ENCODE results near the gene SLC16A14. TPM values are rescaled to one million over a fixed set of nuclear protein-coding genes. Genes with fewer than 3 reads are reported as not detected.

Gene SLC16A14
- total RNA-seq, 1 experiment from 2014 or later = 0.56 TPM

DNA sequence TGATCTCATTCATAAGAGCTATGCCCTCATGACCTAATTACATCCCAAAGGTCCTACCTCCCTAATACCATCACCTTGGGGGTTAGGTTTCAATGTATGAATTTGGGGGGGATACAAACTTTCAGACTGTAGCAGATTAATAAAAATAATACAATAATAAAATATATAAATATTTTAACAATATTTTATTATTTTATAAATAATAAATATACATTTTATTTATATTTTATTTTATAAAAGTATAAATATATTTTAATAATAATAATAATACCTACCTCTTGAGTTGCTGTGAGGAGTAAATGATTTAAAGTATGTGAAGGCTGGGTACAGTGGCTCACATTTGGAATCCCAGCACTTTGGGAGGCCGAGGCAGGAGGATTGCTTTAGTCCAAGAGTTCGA, 8.1 kb upstream of the SLC16A14 start:
- DNase-seq (ENCODE audit: unreplicated experiment) = no peak
- CTCF ChIA-PET = interaction anchor here (1.6 kb wide), 1 partner anchor 10 kb away, joined by 10 read pairs; no protein-coding TSS in a partner anchor
- no TSS peak for BruUV-seq (replicated peaks)
- Mint-ChIP-seq H3K27me3 (ENCODE audit: insufficient read depth, unreplicated experiment) (no peaks in the 10 kb centered on the region), H3K4me1 (ENCODE audit: insufficient read depth, unreplicated experiment) (peaks cover 3% of the 10 kb centered on the region), H3K36me3 (ENCODE audit: insufficient read depth, unreplicated experiment) (no peaks in the 10 kb centered on the region), H3K4me3 (ENCODE audit: unreplicated experiment) (no peak overlapping the region), H3K9me3 (ENCODE audit: unreplicated experiment) (peaks cover 8% of the 10 kb centered on the region), H3K27ac (ENCODE audit: low read depth, unreplicated experiment) (no peak overlapping the region)
- TF ChIP-seq, protein P1, sequence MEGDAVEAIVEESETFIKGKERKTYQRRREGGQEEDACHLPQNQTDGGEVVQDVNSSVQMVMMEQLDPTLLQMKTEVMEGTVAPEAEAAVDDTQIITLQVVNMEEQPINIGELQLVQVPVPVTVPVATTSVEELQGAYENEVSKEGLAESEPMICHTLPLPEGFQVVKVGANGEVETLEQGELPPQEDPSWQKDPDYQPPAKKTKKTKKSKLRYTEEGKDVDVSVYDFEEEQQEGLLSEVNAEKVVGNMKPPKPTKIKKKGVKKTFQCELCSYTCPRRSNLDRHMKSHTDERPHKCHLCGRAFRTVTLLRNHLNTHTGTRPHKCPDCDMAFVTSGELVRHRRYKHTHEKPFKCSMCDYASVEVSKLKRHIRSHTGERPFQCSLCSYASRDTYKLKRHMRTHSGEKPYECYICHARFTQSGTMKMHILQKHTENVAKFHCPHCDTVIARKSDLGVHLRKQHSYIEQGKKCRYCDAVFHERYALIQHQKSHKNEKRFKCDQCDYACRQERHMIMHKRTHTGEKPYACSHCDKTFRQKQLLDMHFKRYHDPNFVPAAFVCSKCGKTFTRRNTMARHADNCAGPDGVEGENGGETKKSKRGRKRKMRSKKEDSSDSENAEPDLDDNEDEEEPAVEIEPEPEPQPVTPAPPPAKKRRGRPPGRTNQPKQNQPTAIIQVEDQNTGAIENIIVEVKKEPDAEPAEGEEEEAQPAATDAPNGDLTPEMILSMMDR (IDR thresholded peaks at IDR 0.05; ENCODE audit: unreplicated experiment) = no peak
- intact Hi-C loops (cut with micrococcal nuclease) = no loop called here
- POLR2A ChIA-PET = no interaction called here

DNA sequence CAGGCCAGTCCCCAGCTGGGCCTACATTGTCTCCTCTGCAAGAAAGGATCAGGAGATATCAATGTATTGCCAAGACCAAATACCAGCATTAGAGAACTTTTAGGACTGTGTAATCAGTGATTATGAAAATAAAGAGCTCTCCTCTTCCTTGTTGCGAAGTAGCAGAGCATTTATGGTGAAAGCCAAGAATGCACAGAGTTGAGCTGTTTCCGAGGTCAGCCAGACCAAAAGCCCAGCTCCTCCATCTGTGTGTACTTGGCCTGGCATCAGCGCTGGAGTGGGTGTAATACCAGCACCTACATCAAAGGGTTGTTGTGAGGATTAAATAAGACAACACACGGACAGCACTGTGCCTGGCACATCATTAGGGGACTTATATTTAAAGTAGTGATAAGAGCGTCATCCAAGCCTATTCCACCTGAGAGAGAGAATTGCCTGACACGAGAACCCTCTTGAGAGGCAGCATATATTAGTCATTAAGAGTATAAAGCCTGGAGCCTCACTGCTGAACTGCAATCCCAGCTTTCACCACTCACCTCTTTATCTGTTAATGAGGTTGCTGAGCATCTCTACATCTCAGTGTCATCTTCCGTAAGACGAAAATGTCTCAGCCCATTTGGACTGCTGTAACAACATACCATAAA, 7.4 kb upstream of the SLC16A14 start:
- H3K9me3 Mint-ChIP-seq (ENCODE audit: unreplicated experiment) = peaks cover 8% of the 10 kb centered on the region
- H3K36me3 Mint-ChIP-seq (ENCODE audit: insufficient read depth, unreplicated experiment) = no peaks in the 10 kb centered on the region
- TF ChIP-seq, protein P1 (IDR thresholded peaks at IDR 0.05; ENCODE audit: unreplicated experiment) = no peak
- H3K4me1 Mint-ChIP-seq (ENCODE audit: insufficient read depth, unreplicated experiment) = peaks cover 3% of the 10 kb centered on the region
- H3K27me3 Mint-ChIP-seq (ENCODE audit: insufficient read depth, unreplicated experiment) = no peaks in the 10 kb centered on the region
- no TSS peak for BruUV-seq (replicated peaks)
- intact Hi-C loops (cut with micrococcal nuclease) = no loop called here
- no peak overlapping the region for H3K4me3 Mint-ChIP-seq (ENCODE audit: unreplicated experiment)
- ChIA-PET CTCF (interaction anchor here (0.6 to 1.6 kb wide), 2 partner anchors 9 to 13 kb away, joined by 3 to 10 read pairs; no protein-coding TSS in a partner anchor), POLR2A (interaction anchor here (0.6 kb wide), 1 partner anchor 18 kb away, joined by 3 read pairs; no protein-coding TSS in a partner anchor)
- no peak for DNase-seq (ENCODE audit: unreplicated experiment)
- H3K27ac Mint-ChIP-seq (ENCODE audit: low read depth, unreplicated experiment) = no peak overlapping the region

DNA sequence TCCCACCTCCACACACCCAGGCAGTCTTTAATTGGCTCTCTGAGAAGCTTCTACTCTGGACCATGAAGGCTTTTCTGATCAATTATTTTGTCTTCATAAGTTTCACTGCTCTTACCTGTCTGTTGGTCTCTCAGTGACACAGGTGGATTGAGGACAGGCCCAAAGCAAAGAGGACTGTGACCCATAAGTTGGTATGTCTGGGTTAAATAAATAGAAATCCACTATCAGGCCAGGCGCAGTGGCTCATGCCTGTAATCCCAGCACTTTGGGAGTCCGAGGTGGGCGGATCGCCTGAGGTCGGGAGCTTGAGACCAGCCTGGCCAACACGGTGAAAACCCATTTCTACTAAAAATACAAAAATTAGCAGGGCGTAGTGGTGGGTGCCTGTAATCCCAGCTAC, 2.7 kb upstream of the SLC16A14 start:
- Mint-ChIP-seq H3K4me3 (ENCODE audit: unreplicated experiment) (no peak overlapping the region), H3K27me3 (ENCODE audit: insufficient read depth, unreplicated experiment) (no peaks in the 10 kb centered on the region), H3K4me1 (ENCODE audit: insufficient read depth, unreplicated experiment) (peaks cover 9% of the 10 kb centered on the region), H3K36me3 (ENCODE audit: insufficient read depth, unreplicated experiment) (no peaks in the 10 kb centered on the region), H3K9me3 (ENCODE audit: unreplicated experiment) (peaks cover 8% of the 10 kb centered on the region), H3K27ac (ENCODE audit: low read depth, unreplicated experiment) (no peak overlapping the region)
- TF ChIP-seq, protein P1 (IDR thresholded peaks at IDR 0.05; ENCODE audit: unreplicated experiment) = no peak
- intact Hi-C loops (cut with micrococcal nuclease) = no loop called here
- BruUV-seq (replicated peaks) = no TSS peak
- ChIA-PET POLR2A (interaction anchor here (0.6 kb wide), 1 partner anchor 63 kb away, joined by 3 read pairs; no protein-coding TSS in a partner anchor), CTCF (interaction anchor here (0.7 to 1.8 kb wide), 2 partner anchors 10 to 89 kb away, joined by 3 to 4 read pairs; no protein-coding TSS in a partner anchor)
- no peak for DNase-seq (ENCODE audit: unreplicated experiment)

DNA sequence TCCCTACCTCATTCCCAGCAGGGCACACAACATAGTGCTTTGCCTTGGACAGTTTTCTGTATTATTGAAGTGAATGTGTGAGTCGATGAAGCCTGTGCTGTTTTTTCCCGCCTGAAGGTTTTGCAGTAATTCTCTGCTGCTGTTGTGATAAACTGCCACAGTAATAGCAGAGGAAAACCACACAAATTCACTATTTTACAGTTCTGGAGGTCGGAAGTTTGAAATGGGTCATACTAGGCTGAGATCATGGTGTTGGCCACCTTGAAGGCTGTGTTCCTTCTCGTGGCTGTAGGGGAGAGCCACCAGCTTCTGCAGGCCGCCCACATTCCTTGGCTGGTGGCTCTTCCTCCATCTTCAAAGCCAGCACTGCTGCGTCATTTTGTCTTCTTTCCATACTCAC, 678 bp upstream of the SLC16A14 start:
- POLR2A ChIA-PET = interaction anchor here (0.8 to 3.4 kb wide), 4 partner anchors 18 to 548 kb away, joined by 3 to 11 read pairs (median 4); no protein-coding TSS in a partner anchor

More for the DNA sequence above, 678 bp upstream of the SLC16A14 start:
- CTCF ChIA-PET = interaction anchor here (0.6 to 3.0 kb wide), 6 partner anchors 10 to 51 kb away, joined by 3 to 13 read pairs (median 4); no protein-coding TSS in a partner anchor
- TF ChIP-seq, protein P1 (IDR thresholded peaks at IDR 0.05; ENCODE audit: unreplicated experiment) = no peak
- Mint-ChIP-seq H3K9me3 (ENCODE audit: unreplicated experiment) (peaks cover 8% of the 10 kb centered on the region), H3K27me3 (ENCODE audit: insufficient read depth, unreplicated experiment) (no peaks in the 10 kb centered on the region), H3K4me1 (ENCODE audit: insufficient read depth, unreplicated experiment) (peaks cover 9% of the 10 kb centered on the region), H3K36me3 (ENCODE audit: insufficient read depth, unreplicated experiment) (no peaks in the 10 kb centered on the region), H3K27ac (ENCODE audit: low read depth, unreplicated experiment) (no peak overlapping the region), H3K4me3 (ENCODE audit: unreplicated experiment) (peak overlapping the region; percentile 72)
- intact Hi-C loops (cut with micrococcal nuclease) = no loop called here
- no peak for DNase-seq (ENCODE audit: unreplicated experiment)
- BruUV-seq (replicated peaks) = no TSS peak
